Naive thymus-derived CD8-positive, alpha-beta T cell (primary cell): ENCODE measurements around the gene SH3BP4. TPM values are rescaled to one million over a fixed set of nuclear protein-coding genes. Genes with fewer than 3 reads are reported as not detected.
A peak's percentile ranks its signal among the peaks of the same experiment; 100 is the strongest.

Experiments used
- ATAC-seq, 2 donors: fragments of 150-1000 bp; cut with Tn5 transposase in 1 of 2; sonication (Bioruptor Pico), chemical (Tn5 transposase) in 1 of 2; 1 replicate in 1 of 2; 2 replicates in 1 of 2; pipeline ENCODE4 v1.10.0; 2021; ENCODE audit warnings: mild to moderate bottlenecking in 2 of 2, moderate library complexity in 2 of 2
- POLR2A ChIA-PET: fragments of 350-600 bp; sonication (Branson Sonifier 250); formaldehyde crosslinking; loops from one replicate; lab custom pipeline; 2021; ENCODE audit warnings: antibody characterized with exemption; lab: Charles Lee
- DNase-seq, 10 donors: peaks; one replicate each; pipeline versions ENCODE4 v3.0.0 to v3.0.0-alpha.2; 2020 to 2022
- H3K27ac Mint-ChIP-seq, 10 donors: one replicate each; pipeline ENCODE4 v1.8.0; 2020 to 2022; ENCODE audit warnings: mild to moderate bottlenecking in 10 of 10, mixed read lengths in 10 of 10, moderate library complexity in 4 of 10, inconsistent platforms in 1 of 10
- H3K27me3 Mint-ChIP-seq, 5 donors: one replicate each; pipeline ENCODE4 v1.8.0; 2021 to 2022; ENCODE audit warnings: mixed read lengths in 5 of 5
- H3K36me3 Mint-ChIP-seq, 3 donors: one replicate each; pipeline ENCODE4 v1.8.0; 2020 to 2022; ENCODE audit warnings: mixed read lengths in 3 of 3, mild to moderate bottlenecking in 2 of 3, inconsistent platforms in 1 of 3
- H3K4me1 Mint-ChIP-seq, 4 donors: one replicate each; pipeline ENCODE4 v1.8.0; 2021 to 2022; ENCODE audit warnings: mixed read lengths in 4 of 4
- H3K4me3 Mint-ChIP-seq, 10 donors: one replicate each; pipeline ENCODE4 v1.8.0; 2020 to 2022; ENCODE audit warnings: mild to moderate bottlenecking in 10 of 10, mixed read lengths in 10 of 10, moderate library complexity in 6 of 10, inconsistent platforms in 1 of 10
- H3K9me3 Mint-ChIP-seq, 9 donors: one replicate each; pipeline ENCODE4 v1.8.0; 2020 to 2022; ENCODE audit warnings: mixed read lengths in 9 of 9, mild to moderate bottlenecking in 3 of 9, inconsistent platforms in 1 of 9, moderate library complexity in 1 of 9
- polyA plus RNA-seq, 3 donors: library from polyadenylated mRNA; unstranded; fragments of 300-500 nt; fragmentation: Illumina TruSeq; gene quantifications; one replicate each; pipeline ENCODE4 v1.2.3, GENCODE V29; 2021
- total RNA-seq, 8 experiments: library from RNA in 2 of 8; stranded (reverse) in 2 of 8; gene quantifications; one replicate each; pipeline ENCODE4 v1.2.3 and lab custom pipeline; 2021 to 2026

Gene SH3BP4
- total and polyA plus RNA-seq, 5 experiments from 2014 or later = 0.19 to 0.29 TPM; not detected in 3

DNA sequence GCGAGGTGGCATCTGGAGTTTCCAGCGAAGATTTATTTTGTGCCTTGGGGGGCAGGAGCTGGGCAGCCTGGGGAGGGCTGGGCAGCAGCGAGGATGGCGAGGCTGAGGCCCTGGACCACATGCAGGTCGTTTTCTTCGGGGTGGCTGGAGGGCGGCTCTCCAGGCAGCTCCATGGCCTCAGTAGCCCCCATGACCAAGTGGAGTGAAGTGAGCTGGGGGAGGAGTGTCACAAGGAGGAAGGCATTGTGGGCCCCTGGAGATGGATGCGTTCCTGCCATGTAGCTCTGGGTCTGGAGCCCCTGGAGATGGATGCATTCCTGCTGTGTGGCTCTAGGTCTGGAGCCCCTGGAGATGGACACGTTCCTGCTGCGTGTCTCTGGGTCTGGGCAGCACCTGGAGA is 40.4 kb downstream of the SH3BP4 start:
- peaks cover 3 to 20% (median 6%) of the 10 kb centered on the region in 4 donors for H3K4me1 Mint-ChIP-seq
- POLR2A ChIA-PET = no interaction called here

DNA sequence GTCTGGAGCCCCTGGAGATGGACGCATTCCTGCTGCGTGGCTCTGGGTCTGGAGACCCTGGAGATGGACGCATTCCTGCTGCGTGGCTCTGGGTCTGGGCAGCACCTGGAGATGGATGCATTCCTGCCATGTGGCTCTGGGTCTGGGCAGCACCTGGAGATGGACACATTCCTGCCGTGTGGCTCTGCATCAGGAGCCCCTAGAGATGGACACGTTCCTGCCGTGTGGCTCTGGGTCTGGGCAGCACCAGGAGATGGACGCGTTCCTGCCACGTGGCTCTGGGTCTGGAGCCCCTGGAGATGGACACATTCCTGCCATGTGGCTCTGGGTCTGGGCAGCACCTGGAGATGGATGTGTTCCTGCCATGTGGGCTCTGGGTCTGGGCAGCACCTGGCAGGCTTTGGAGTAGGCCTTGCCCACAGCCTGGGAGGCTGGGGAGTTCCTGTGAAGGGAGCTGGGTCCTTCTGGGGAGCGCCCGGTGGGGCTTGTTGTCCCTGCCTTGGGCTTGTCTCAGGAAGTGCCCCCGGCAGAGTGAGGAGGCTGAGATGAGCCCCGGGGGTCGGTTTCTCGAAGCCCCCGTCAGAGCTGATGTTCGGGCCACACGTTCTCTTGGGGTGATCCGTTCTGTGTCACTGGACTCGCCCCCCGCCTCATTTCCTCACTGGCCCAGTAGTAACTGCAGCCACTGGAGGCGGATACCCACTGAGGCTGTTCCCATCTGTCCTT is 41.0 kb downstream of the SH3BP4 start:
- Mint-ChIP-seq H3K4me1 (peaks cover 3 to 20% (median 6%) of the 10 kb centered on the region in 4 donors), H3K27me3 (peaks cover 0 to 17% (median 6%) of the 10 kb centered on the region in 5 donors), H3K9me3 (peaks cover 0 to 6% (median 0%) of the 10 kb centered on the region in 9 donors), H3K27ac (no peak overlapping the region), H3K36me3 (no peaks in the 10 kb centered on the region), H3K4me3 (no peak overlapping the region)
- ATAC-seq (no peak), DNase-seq (no peak)
- POLR2A ChIA-PET = no interaction called here

More for the DNA sequence above, 40.4 kb downstream of the SH3BP4 start:
- Mint-ChIP-seq H3K27ac (no peak overlapping the region), H3K9me3 (peaks cover 0 to 6% (median 0%) of the 10 kb centered on the region in 9 donors), H3K27me3 (peaks cover 0 to 17% (median 6%) of the 10 kb centered on the region in 5 donors), H3K36me3 (no peaks in the 10 kb centered on the region), H3K4me3 (no peak overlapping the region)
- DNase-seq = no peak
- ATAC-seq = no peak

DNA sequence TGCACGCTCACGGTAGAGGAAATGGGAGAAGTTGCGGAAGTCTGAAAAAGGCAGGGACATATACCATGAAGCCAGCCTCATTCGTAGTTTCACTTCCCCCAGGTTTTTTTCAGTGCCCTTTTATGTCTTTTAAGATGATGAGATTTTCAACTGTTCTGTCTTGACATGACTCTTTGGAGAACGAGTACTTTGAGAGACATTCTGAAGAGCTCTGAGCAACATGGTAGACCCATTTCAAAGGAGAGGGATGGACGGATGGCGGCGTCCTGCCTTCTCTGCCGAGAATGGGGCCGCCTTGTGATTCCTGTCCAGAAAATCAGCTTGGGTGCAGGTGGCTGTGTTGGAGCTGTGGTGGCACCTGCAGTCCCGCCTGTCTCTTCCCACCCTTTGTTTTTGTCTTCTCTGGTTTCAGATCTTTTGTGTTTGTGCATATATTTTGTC is 41.7 kb downstream of the SH3BP4 start:
- POLR2A ChIA-PET = no interaction called here
- ATAC-seq = no peak
- no peaks in the 10 kb centered on the region for H3K36me3 Mint-ChIP-seq
- H3K4me1 Mint-ChIP-seq = peaks cover 3 to 20% (median 6%) of the 10 kb centered on the region in 4 donors
- peak overlapping the region in 2 of 10 donors; percentile 9 to 37 for H3K4me3 Mint-ChIP-seq
- H3K27me3 Mint-ChIP-seq = peaks cover 0 to 17% (median 6%) of the 10 kb centered on the region in 5 donors
- no peak overlapping the region for H3K27ac Mint-ChIP-seq
- H3K9me3 Mint-ChIP-seq = peaks cover 0 to 6% (median 0%) of the 10 kb centered on the region in 9 donors
- no peak for DNase-seq

DNA sequence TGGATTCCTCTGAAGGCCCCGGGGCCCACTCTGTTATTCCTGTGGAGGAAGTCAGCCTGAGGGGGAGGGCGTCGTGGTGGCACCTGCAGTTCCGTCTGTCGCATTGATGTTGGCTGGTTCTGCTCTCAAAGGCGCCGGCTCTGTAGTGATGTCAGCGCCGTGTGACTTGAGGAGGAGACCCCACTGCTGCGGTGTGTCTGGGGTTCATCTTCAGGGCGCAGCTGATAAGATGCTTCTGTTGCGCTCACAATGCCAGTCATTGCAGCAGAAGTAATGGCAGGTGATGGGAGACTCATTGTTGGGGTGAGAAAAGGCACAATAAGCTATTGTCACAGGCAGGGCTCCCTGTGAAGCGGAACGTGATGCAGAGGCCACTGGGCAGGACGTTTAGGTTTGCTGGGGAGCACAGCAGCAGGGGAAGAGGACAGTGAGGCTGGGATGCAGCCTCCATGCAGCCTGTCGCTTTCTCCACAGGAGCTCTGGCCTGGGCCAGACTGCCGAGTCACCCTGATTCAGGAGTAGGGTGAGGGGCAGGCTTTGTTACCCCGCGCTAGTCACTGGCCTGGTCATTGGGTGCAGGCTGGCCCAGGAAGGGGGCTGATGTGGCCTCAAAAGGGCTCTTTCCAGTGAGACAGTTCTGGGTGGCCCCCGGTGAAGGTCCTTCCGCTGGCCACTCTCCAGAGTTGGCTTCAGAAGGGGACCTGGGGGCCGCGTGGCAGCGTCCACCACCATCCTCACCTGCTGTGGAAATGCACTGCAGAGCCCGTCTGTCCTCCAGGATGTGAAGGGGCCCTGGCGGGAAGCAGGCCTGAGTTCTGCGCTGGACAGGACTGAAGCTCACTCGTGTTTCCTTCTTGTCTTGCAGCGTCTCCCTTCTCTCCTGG is 42.9 kb downstream of the SH3BP4 start:
- POLR2A ChIA-PET = no interaction called here
- no peak overlapping the region for H3K4me3 Mint-ChIP-seq
- DNase-seq (no peak), ATAC-seq (no peak)
- peaks cover 0 to 2% (median 0%) of the 10 kb centered on the region in 9 donors for H3K9me3 Mint-ChIP-seq
- peaks cover 0 to 17% (median 6%) of the 10 kb centered on the region in 5 donors for H3K27me3 Mint-ChIP-seq
- no peaks in the 10 kb centered on the region for H3K36me3 Mint-ChIP-seq
- H3K4me1 Mint-ChIP-seq = peaks cover 3 to 16% (median 6%) of the 10 kb centered on the region in 4 donors
- H3K27ac Mint-ChIP-seq = no peak overlapping the region

DNA sequence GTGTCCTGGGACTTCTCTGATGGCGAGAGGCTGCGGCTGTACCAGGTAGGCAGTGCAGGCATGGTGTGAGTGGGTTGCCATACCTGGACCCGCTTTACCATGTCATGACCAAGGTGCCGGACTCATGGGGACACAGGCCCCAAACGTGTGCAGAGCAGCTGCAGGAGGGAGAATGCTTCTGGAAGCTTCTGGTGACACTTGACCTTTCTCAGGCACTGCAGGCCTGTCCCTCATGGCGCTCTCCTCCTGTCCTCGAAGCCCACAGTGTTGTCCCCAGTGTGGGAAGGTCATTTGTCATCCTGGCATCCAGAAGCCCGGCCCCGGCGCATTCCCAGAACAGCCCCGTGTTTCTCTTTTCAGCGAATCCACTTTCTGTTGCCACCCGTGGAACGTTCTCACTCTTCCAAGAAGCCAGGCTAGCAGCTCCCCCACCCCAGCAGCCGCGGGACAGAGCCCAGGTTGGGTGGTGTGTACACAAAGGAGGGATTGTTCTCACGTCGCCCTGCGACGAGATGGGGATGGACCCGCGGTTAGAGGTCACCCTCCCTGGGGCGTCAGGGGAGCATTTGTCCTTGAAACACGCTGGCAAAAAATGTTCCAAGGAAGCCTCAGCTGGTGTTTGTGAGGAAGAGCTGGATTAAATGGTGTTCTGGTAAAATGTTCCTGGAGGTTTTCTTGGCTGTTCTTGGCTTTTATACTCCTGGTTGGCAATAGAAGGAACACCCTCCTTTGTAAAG is 43.7 kb downstream of the SH3BP4 start:
- peaks cover 0 to 2% (median 0%) of the 10 kb centered on the region in 9 donors for H3K9me3 Mint-ChIP-seq
- DNase-seq = no peak
- peaks cover 0 to 17% (median 6%) of the 10 kb centered on the region in 5 donors for H3K27me3 Mint-ChIP-seq
- H3K27ac Mint-ChIP-seq = no peak overlapping the region
- no peak overlapping the region for H3K4me3 Mint-ChIP-seq
- H3K36me3 Mint-ChIP-seq = no peaks in the 10 kb centered on the region
- peaks cover 3 to 16% (median 6%) of the 10 kb centered on the region in 4 donors for H3K4me1 Mint-ChIP-seq
- POLR2A ChIA-PET = no interaction called here
- ATAC-seq = no peak

DNA sequence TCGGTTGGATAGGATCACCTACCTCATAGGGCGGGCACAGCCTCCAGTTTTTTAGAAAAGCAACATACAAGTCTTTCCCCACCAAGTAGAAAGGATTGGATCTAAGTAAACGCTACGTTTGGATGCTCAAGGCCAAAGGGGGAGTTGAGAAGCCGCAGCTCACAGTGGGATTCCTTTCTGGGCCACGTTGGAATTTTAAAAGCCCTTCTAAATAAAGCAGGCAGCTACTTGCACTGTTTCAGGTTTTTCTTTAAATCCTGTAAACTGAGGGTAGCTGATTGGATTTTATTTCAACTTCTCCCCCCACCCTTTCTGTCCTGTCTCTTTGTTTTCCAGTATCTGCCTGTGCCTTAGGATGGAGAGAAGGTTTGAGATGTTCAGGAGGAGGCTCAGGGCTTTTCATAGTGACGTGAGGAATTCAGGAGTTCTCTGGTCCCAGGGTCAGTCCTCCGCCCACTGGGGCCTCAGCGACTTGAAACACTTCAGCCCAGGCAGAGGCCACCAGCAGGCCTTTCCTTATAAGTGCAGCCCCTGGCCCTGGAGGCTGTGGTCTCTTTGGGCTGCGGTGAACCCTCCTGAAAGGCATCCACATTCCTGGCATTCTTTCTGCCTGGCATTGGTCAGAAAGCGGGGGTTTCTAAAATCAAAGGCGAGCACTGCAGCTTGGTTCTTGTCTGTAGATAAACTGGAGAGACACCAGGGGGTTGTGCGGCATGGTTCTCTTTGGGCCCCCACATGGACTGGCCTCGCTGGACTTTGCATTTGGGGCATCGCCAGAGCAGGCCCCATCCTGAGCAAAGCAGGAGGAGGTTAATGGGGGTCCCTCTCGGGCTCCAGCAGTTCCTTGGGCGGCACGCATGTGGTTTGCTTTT is 44.5 kb downstream of the SH3BP4 start:
- H3K36me3 Mint-ChIP-seq = no peaks in the 10 kb centered on the region
- no peak overlapping the region for H3K4me3 Mint-ChIP-seq
- ATAC-seq (no peak), DNase-seq (no peak)
- no peak overlapping the region for H3K27ac Mint-ChIP-seq
- no peaks in the 10 kb centered on the region for H3K9me3 Mint-ChIP-seq
- POLR2A ChIA-PET = no interaction called here
- peaks cover 0 to 17% (median 6%) of the 10 kb centered on the region in 5 donors for H3K27me3 Mint-ChIP-seq
- H3K4me1 Mint-ChIP-seq = peaks cover 3 to 16% (median 6%) of the 10 kb centered on the region in 4 donors

DNA sequence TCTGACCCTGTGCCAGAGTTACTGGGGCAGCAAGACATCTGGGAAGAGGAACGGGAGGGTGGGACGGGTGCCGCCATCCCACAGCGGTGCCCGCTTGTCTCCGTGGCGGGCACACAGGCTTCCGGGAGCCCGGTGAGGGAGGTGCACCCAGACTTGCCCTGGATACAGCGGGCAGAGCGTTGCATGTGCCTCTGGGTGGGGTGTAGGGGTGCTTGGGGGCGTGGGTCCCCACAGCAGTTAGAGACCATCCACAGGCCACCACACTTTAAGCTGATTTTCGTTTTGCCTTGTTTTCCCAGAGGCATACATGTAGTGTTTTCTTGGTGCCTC is 45.1 kb downstream of the SH3BP4 start:
- H3K36me3 Mint-ChIP-seq = no peaks in the 10 kb centered on the region
- H3K27ac Mint-ChIP-seq = no peak overlapping the region
- no peak for ATAC-seq
- no peaks in the 10 kb centered on the region for H3K9me3 Mint-ChIP-seq
- no peak for DNase-seq
- H3K4me3 Mint-ChIP-seq = no peak overlapping the region
- POLR2A ChIA-PET = no interaction called here
- H3K4me1 Mint-ChIP-seq = peaks cover 3 to 16% (median 6%) of the 10 kb centered on the region in 4 donors
- peaks cover 0 to 15% (median 3%) of the 10 kb centered on the region in 5 donors for H3K27me3 Mint-ChIP-seq

DNA sequence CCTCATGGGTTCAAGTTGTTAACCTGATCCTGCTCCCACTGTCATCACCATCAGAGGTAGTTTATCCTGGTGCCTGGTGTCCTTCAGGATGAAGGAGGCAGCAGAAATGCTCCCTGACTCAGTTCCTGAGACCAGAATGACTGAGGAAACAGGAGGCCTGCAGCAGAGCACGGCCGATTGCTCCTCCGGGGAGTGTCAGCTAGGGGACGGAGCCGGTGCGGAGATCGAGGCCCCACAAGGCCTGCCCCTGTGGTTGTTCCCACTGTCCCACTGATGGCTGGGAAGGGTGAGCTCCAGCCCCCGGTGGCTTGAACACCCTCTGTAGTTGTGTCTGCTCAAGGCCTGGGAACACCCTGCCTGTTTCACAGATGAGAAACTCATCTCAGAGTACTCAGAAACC is 45.6 kb downstream of the SH3BP4 start:
- Mint-ChIP-seq H3K27ac (no peak overlapping the region), H3K9me3 (no peaks in the 10 kb centered on the region), H3K36me3 (no peaks in the 10 kb centered on the region), H3K27me3 (peaks cover 0 to 12% (median 0%) of the 10 kb centered on the region in 5 donors), H3K4me3 (no peak overlapping the region), H3K4me1 (peaks cover 3 to 16% (median 6%) of the 10 kb centered on the region in 4 donors)
- ATAC-seq (no peak), DNase-seq (no peak)
- POLR2A ChIA-PET = no interaction called here

DNA sequence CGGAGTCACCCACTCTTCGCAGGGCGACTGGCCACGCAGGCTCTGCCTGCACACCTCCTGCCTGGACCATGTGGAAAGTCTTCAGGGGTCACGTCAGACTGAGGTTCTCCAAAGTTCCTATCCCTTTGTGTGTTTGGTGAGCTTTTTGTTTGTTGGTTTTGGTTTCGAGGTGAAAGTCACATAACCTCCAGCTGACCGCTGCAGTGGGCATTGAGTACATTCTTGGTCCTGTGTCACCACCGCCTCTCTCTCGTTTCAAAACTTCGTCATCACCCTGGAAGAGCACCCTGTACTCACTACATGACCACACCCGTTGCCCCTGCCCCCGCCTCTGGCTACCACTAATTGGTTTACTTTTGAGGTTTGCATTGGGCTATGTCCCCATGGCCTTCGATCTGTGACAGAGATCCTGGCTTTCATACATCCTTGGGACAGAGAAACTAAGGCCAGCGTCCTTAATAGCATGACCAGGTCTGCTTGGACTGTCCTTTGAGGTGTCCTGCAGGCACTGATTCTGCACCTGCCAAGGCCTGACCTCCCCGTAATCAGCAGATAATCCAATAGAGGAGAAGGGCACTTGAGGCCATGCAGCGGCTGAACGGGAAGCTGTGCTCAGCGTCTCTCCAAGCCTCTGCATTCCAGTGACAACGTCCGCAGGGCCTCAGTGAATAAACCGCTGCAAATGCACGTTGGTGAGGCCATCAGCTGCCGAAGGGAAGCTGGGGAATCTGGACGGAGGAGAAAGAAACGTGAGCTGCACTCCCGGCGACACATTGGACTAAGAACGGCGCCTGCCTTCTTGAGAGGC is 46.8 kb downstream of the SH3BP4 start:
- H3K4me3 Mint-ChIP-seq = no peak overlapping the region
- no peak for ATAC-seq
- POLR2A ChIA-PET = no interaction called here
- no peaks in the 10 kb centered on the region for H3K36me3 Mint-ChIP-seq
- H3K4me1 Mint-ChIP-seq = peaks cover 2 to 10% (median 6%) of the 10 kb centered on the region in 4 donors
- peaks cover 0 to 9% (median 0%) of the 10 kb centered on the region in 5 donors for H3K27me3 Mint-ChIP-seq
- no peaks in the 10 kb centered on the region for H3K9me3 Mint-ChIP-seq
- DNase-seq = no peak
- H3K27ac Mint-ChIP-seq = peak overlapping the region in 1 of 10 donors; percentile 80

DNA sequence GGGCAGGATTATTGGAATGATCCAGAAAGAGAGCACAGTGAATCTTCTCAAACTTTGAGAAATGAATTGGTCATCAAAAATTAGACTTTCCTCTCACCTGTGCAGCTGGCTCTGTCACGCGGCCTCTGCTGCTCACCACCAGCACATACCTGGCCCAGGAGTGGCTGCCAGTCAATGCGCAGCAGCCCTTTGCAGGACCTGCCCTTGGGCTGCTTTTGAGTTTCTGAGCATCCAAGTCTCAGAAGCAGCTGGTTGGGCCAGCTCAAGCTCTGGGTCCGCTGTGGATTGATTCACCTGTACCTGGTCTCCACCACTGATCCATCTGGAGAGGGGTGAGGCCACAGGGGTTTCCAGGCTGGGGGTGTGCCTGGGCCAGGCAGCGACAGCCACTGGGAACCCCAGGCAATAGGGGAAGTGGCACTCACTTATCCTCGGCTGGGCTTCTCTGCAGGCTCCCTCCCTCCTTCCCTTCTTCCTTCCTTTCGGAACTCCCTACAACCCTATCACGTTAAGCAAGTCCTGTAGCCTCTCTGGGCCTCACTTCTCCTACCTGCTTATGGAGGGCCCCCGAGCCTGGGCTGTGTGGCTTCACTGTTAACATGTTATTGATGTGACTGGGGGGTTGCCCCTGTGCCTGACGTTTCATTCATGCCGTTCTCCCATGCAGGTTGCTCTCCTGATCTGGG is 48.1 kb downstream of the SH3BP4 start:
- Mint-ChIP-seq H3K4me1 (no peaks in the 10 kb centered on the region), H3K36me3 (no peaks in the 10 kb centered on the region), H3K27me3 (no peaks in the 10 kb centered on the region), H3K9me3 (no peaks in the 10 kb centered on the region), H3K4me3 (no peak overlapping the region), H3K27ac (no peak overlapping the region)
- POLR2A ChIA-PET = no interaction called here
- DNase-seq = no peak
- no peak for ATAC-seq
